Prostate gland (tissue), 2 donors: ENCODE measurements around the gene SYNE1.

Experiments used
- POLR2A ChIP-seq: fragments of 450-650 bp; IDR thresholded peaks from one replicate; pipeline ENCODE4 v1.6.1; 2016; ENCODE audit warnings: antibody characterized with exemption, mild to moderate bottlenecking
- TF ChIP-seq, protein P1 (sequence below), 4 experiments: fragments of 200-600 bp in 2 of 4; fragments of 450-650 bp in 2 of 4; sonication (generic) in 2 of 4; IDR thresholded peaks; 1 replicate in 3 of 4; 2 replicates in 1 of 4; pipeline ENCODE4 v1.5.1; 2016 to 2019; ENCODE audit warnings: antibody characterized with exemption in 4 of 4, mild to moderate bottlenecking in 2 of 4, moderate library complexity in 2 of 4

- TF ChIP-seq, protein P1, sequence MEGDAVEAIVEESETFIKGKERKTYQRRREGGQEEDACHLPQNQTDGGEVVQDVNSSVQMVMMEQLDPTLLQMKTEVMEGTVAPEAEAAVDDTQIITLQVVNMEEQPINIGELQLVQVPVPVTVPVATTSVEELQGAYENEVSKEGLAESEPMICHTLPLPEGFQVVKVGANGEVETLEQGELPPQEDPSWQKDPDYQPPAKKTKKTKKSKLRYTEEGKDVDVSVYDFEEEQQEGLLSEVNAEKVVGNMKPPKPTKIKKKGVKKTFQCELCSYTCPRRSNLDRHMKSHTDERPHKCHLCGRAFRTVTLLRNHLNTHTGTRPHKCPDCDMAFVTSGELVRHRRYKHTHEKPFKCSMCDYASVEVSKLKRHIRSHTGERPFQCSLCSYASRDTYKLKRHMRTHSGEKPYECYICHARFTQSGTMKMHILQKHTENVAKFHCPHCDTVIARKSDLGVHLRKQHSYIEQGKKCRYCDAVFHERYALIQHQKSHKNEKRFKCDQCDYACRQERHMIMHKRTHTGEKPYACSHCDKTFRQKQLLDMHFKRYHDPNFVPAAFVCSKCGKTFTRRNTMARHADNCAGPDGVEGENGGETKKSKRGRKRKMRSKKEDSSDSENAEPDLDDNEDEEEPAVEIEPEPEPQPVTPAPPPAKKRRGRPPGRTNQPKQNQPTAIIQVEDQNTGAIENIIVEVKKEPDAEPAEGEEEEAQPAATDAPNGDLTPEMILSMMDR (IDR thresholded peaks at IDR 0.05), result no peak
- no peak for TF ChIP-seq POLR2A
Observed at GRCh38 chr6:152318278-152318677, 318.9 kb downstream of the SYNE1 start.
